Endothelial cell of umbilical vein (primary cell): ENCODE measurements around the gene FAM76B. TPM values are rescaled to one million over a fixed set of nuclear protein-coding genes. Genes with fewer than 3 reads are reported as not detected.

Source experiments
- BruUV-seq: library from RNA; stranded (reverse); fragments of 400-500 nt; replicated peaks from 2 replicates; lab custom pipeline; 2021; lab: Mats Ljungman, UMichigan
- CTCF ChIA-PET: fragments of 300-600, 350-600 bp; sonication (Branson Sonifier 250); formaldehyde crosslinking; loops from one replicate; lab custom pipeline; 2021; ENCODE audit warnings: antibody characterized with exemption, inconsistent platforms; lab: Charles Lee
- POLR2A ChIA-PET: fragments of 300-600, 350-600 bp; sonication (Branson Sonifier 250); formaldehyde crosslinking; loops from one replicate; lab custom pipeline; 2021; ENCODE audit warnings: antibody characterized with exemption, inconsistent platforms; lab: Charles Lee
- DNase-seq: peaks from one replicate; pipeline ENCODE4 v3.0.0-alpha.2; 2011; ENCODE audit warnings: low read depth, low spot score
- FAIRE-seq: peaks from 2 replicates; lab custom pipeline; 2011; peaks lifted over from hg19 to GRCh38; lab: Jason Lieb, UNC
- H2AFZ ChIP-seq: 2 replicates; pipeline ENCODE4 v1.6.0; 2012; ENCODE audit warnings: low read depth, low read length, control low read depth, inconsistent platforms
- H3K27ac ChIP-seq: 2 replicates; pipeline ENCODE4 v1.5.1; 2011; ENCODE audit warnings: low read depth, mild to moderate bottlenecking, control low read depth, low read length, moderate library complexity; ENCODE audit not compliant: insufficient read depth
- H3K27me3 ChIP-seq, 2 experiments: 2 replicates each; pipeline versions ENCODE4 v1.6.0 to v1.6.1; 2011; ENCODE audit warnings: low read length in 2 of 2, mixed read lengths in 1 of 2; ENCODE audit not compliant: control insufficient read depth in 2 of 2, insufficient read depth in 2 of 2
- H3K36me3 ChIP-seq, 2 experiments: 2 replicates in 1 of 2; 3 replicates in 1 of 2; pipeline ENCODE4 v1.5.1; 2011; ENCODE audit warnings: low read length in 2 of 2, mild to moderate bottlenecking in 1 of 2, moderate library complexity in 1 of 2; ENCODE audit not compliant: control insufficient read depth in 2 of 2, insufficient read depth in 2 of 2; ENCODE audit errors: extremely low read depth in 1 of 2
- H3K4me1 ChIP-seq: 3 replicates; pipeline ENCODE4 v1.5.1; 2011; ENCODE audit warnings: mild to moderate bottlenecking, low read length; ENCODE audit not compliant: control insufficient read depth, insufficient read depth; ENCODE audit errors: extremely low read depth
- H3K4me2 ChIP-seq: 2 replicates; pipeline ENCODE4 v1.6.1; 2011; ENCODE audit warnings: low read length, control low read depth, mixed read lengths; ENCODE audit not compliant: insufficient read depth
- H3K4me3 ChIP-seq, 3 experiments: fragments of 200-600 bp in 1 of 3; sonication (generic), shearing (Covaris generic) in 1 of 3; replicated peaks in 1 of 3; 2 replicates each; pipeline ENCODE4 v1.5.1; 2011 to 2016; ENCODE audit warnings: control low read depth in 3 of 3, low read length in 3 of 3, mild to moderate bottlenecking in 2 of 3, inconsistent platforms in 1 of 3, low read depth in 1 of 3, moderate library complexity in 1 of 3; ENCODE audit not compliant: insufficient read depth in 1 of 3
- H3K79me2 ChIP-seq: 2 replicates; pipeline ENCODE4 v1.6.0; 2012; ENCODE audit warnings: low read length, inconsistent platforms; ENCODE audit not compliant: control insufficient read depth, insufficient read depth
- H3K9ac ChIP-seq: replicated peaks from 2 replicates; pipeline ENCODE3; 2011; ENCODE audit warnings: low read length, control low read depth; ENCODE audit not compliant: insufficient read depth; ENCODE audit errors: extremely low read depth
- H3K9me1 ChIP-seq: replicated peaks from 3 replicates; pipeline ENCODE4 v1.6.0; 2011; ENCODE audit warnings: mild to moderate bottlenecking, low read length; ENCODE audit not compliant: control insufficient read depth, insufficient read depth; ENCODE audit errors: extremely low read depth
- H3K9me3 ChIP-seq: replicated peaks from 2 replicates; pipeline ENCODE4 v1.5.1; 2012; ENCODE audit warnings: low read length, inconsistent platforms; ENCODE audit not compliant: control insufficient read depth, insufficient read depth
- H4K20me1 ChIP-seq: replicated peaks from 2 replicates; pipeline ENCODE3; 2011; ENCODE audit warnings: mild to moderate bottlenecking, low read length; ENCODE audit not compliant: control insufficient read depth, insufficient read depth; ENCODE audit errors: extremely low read depth
- CTCF ChIP-seq, 2 donors: IDR thresholded peaks; 1 replicate in 1 of 2; 2 replicates in 1 of 2; pipeline ENCODE4 v1.5.1; 2011; ENCODE audit warnings: low read length in 2 of 2, mild to moderate bottlenecking in 2 of 2, moderate library complexity in 2 of 2, control low read depth in 1 of 2, inconsistent platforms in 1 of 2, low read depth in 1 of 2; ENCODE audit not compliant: insufficient read depth in 1 of 2; ENCODE audit errors: extremely low read depth in 1 of 2
- EZH2 ChIP-seq: IDR thresholded peaks from 2 replicates; pipeline ENCODE4 v1.6.1; 2012; ENCODE audit warnings: borderline replicate concordance, low read depth, mild to moderate bottlenecking, moderate library complexity, low read length, inconsistent platforms; ENCODE audit not compliant: severe bottlenecking
- FOS ChIP-seq: IDR thresholded peaks from 2 replicates; pipeline ENCODE4 v1.6.1; 2011; ENCODE audit warnings: mild to moderate bottlenecking, low read length, moderate library complexity, borderline replicate concordance; ENCODE audit not compliant: insufficient read depth
- GATA2 ChIP-seq: IDR thresholded peaks from 2 replicates; pipeline ENCODE4 v1.7.0; 2011; ENCODE audit warnings: low read depth, mild to moderate bottlenecking, moderate library complexity, mixed read lengths, low read length; ENCODE audit not compliant: insufficient read length, insufficient read depth
- JUN ChIP-seq: IDR thresholded peaks from 2 replicates; pipeline ENCODE4 v1.6.1; 2011; ENCODE audit warnings: borderline replicate concordance, low read depth; ENCODE audit not compliant: insufficient read length, insufficient read depth
- MAX ChIP-seq: IDR thresholded peaks from 2 replicates; pipeline ENCODE4 v1.6.1; 2011; ENCODE audit not compliant: insufficient read depth, insufficient read length
- MYC ChIP-seq: IDR thresholded peaks from one replicate; pipeline ENCODE4 v1.6.1; 2011; ENCODE audit warnings: mild to moderate bottlenecking, low read depth, low read length
- POLR2A ChIP-seq: IDR thresholded peaks from 2 replicates; pipeline ENCODE4 v1.6.1; 2012; ENCODE audit warnings: low read depth, mild to moderate bottlenecking, control low read depth, low read length
- POLR2AphosphoS5 ChIP-seq: IDR thresholded peaks from 2 replicates; pipeline ENCODE4 v1.6.1; 2012; ENCODE audit warnings: low read depth, mild to moderate bottlenecking, control low read depth, low read length, moderate library complexity; ENCODE audit not compliant: insufficient read depth
- dilution Hi-C: fragments of 300-500 bp; cut with MboI; formaldehyde crosslinking; loops from one replicate; pipeline ENCODE4 v1.15.0; 2019; ENCODE audit warnings: low sequenced_read_pairs; ENCODE audit not compliant: extremely low pct_ligation_motif_present
- intact Hi-C: fragments of 100-400 bp; cut with micrococcal nuclease; formaldehyde crosslinking; loops from one replicate; pipeline ENCODE4 v1.10.0; 2022
- polyA plus RNA-seq, 4 experiments: library from polyadenylated mRNA; depleted of rRNA in 3 of 4; stranded (reverse) in 3 of 4; unstranded in 1 of 4; fragments of >200 nt; gene quantifications; 2 replicates each; pipeline versions ENCODE4 v1.2.1 to v1.2.3, GENCODE V29; 2011 to 2012; ENCODE audit warnings: missing spikeins in 1 of 4
- total RNA-seq: library from RNA; stranded (reverse); gene quantifications from 2 replicates; pipeline ENCODE4 v1.2.3, GENCODE V29; 2021

Gene FAM76B
- total and polyA plus RNA-seq, 2 donors (not counting 3 experiments of a cell fraction or from before 2014, with no cell fraction given), result 6.7 to 25.7 TPM

GRCh38 chr11:95795627-95796295, 6.2 kb upstream of the FAM76B start:
- Histone ChIP-seq H3K27ac (no peak overlapping the region), H3K4me2 (no peak overlapping the region), H3K27me3 (no peaks in the 10 kb centered on the region), H2AFZ (no peak overlapping the region), H3K36me3 (peaks cover 0 to 2% of the 10 kb centered on the region in 2 experiments), H3K4me3 (no peak overlapping the region), H3K4me1 (peaks cover 11% of the 10 kb centered on the region), H3K9ac (no peak overlapping the region), H3K9me3 (no peaks in the 10 kb centered on the region), H3K9me1 (no peaks in the 10 kb centered on the region), H3K79me2 (peaks cover 51% of the 10 kb centered on the region), H4K20me1 (no peaks in the 10 kb centered on the region)
- no peak for FAIRE-seq
- DNase-seq, result no peak
- no TSS peak for BruUV-seq
- TF ChIP-seq POLR2A (no peak), POLR2AphosphoS5 (no peak), MYC (no peak), MAX (no peak), FOS (no peak), CTCF (IDR thresholded peaks at IDR 0.05; ENCODE audit: extremely low read depth in 1 of 2, insufficient read depth in 1 of 2, low read depth in 1 of 2, low read length in 2 of 2) (no peak), JUN (no peak), GATA2 (no peak), EZH2 (no peak)
- POLR2A ChIA-PET, result interaction anchor here (0.6 kb wide), 1 partner anchor 785 kb away, joined by 3 read pairs; no protein-coding TSS in a partner anchor
- dilution Hi-C loops (no loop called here), intact Hi-C loops (no loop called here)
- CTCF ChIA-PET, result no interaction called here
